Activated CD4-positive, alpha-beta T cell treated with anti-CD3 and anti-CD28 coated beads, Interleukin-2, amount 50 U/mL, for 4 hours (primary cell): ENCODE results near the gene ERP44.
"Not testable (repeated sequence)": the region's sequence is repeated elsewhere in the genome, so short reads cannot be mapped to it uniquely, and the experiment has no call there.

Source experiments
- DNase-seq, 2 experiments: peaks; one replicate each; pipeline ENCODE4 v3.0.0-alpha.2; 2020

Gene ERP44

GRCh38 chr9:100099722-100100042 is 882 bp upstream of the ERP44 start:
- no peak for DNase-seq

- DNase-seq, result no peak
Measured at GRCh38 chr9:100098046-100098886, 534 bp downstream of the ERP44 start.

GRCh38 chr9:100096378-100096916 is 2.4 kb downstream of the ERP44 start:
- DNase-seq, result no peak

GRCh38 chr9:100094411-100094810 is 4.4 kb downstream of the ERP44 start:
- not testable (repeated sequence) for DNase-seq

GRCh38 chr9:100092066-100092465 is 6.7 kb downstream of the ERP44 start:
- DNase-seq, result no peak

- DNase-seq, result no peak
Measured at GRCh38 chr9:100091650-100092049, 7.2 kb downstream of the ERP44 start.

GRCh38 chr9:100090880-100091279 is 7.9 kb downstream of the ERP44 start:
- no peak for DNase-seq

- peak in 1 of 2 experiments; percentile 12 for DNase-seq
Measured at GRCh38 chr9:100088202-100088601, 10.6 kb downstream of the ERP44 start.

- no peak for DNase-seq
Measured at GRCh38 chr9:100087218-100087617, 11.6 kb downstream of the ERP44 start.

- no peak for DNase-seq
Measured at GRCh38 chr9:100086097-100086635, 12.6 kb downstream of the ERP44 start.

- DNase-seq, result no peak
Measured at GRCh38 chr9:100084734-100085133, 14.1 kb downstream of the ERP44 start.

GRCh38 chr9:100084128-100084453 is 14.7 kb downstream of the ERP44 start:
- no peak for DNase-seq

- DNase-seq, result no peak
Measured at GRCh38 chr9:100083448-100084127, 15.2 kb downstream of the ERP44 start.

- DNase-seq, result no peak
Measured at GRCh38 chr9:100082782-100083181, 16.0 kb downstream of the ERP44 start.

GRCh38 chr9:100076256-100076655 is 22.5 kb downstream of the ERP44 start:
- DNase-seq, result not testable (repeated sequence)

GRCh38 chr9:100074989-100075388 is 23.8 kb downstream of the ERP44 start:
- DNase-seq, result no peak

- no peak for DNase-seq
Measured at GRCh38 chr9:100074093-100074492, 24.7 kb downstream of the ERP44 start.

- DNase-seq, result no peak
Measured at GRCh38 chr9:100072805-100073204, 26.0 kb downstream of the ERP44 start.

- no peak for DNase-seq
Measured at GRCh38 chr9:100071271-100071670, 27.5 kb downstream of the ERP44 start.

GRCh38 chr9:100070104-100071041 is 28.4 kb downstream of the ERP44 start:
- no peak for DNase-seq

- DNase-seq, result not testable (repeated sequence)
Measured at GRCh38 chr9:100069068-100069467, 29.7 kb downstream of the ERP44 start.

GRCh38 chr9:100067990-100068389 is 30.8 kb downstream of the ERP44 start:
- DNase-seq, result not testable (repeated sequence)

- DNase-seq, result no peak
Measured at GRCh38 chr9:100066539-100066938, 32.3 kb downstream of the ERP44 start.
